Upper lobe of left lung (tissue), 6 donors: ENCODE measurements around the gene RRM1. TPM values are rescaled to one million over a fixed set of nuclear protein-coding genes. Genes with fewer than 3 reads are reported as not detected.
"Not testable (repeated sequence)": the region's sequence is repeated elsewhere in the genome, so short reads cannot be mapped to it uniquely, and the experiment has no call there.

Source experiments
- ATAC-seq, 2 donors: fragments of 200-7000 bp; cut with Tn5 transposase; one replicate each; pipeline ENCODE4 v1.9.1; 2022; ENCODE audit warnings: mild to moderate bottlenecking in 2 of 2, moderate library complexity in 2 of 2; ENCODE audit not compliant: low FRiP score in 2 of 2
- DNase-seq, 2 donors: peaks; one replicate each; pipeline ENCODE4 v3.0.0-alpha.2; 2019 to 2020
- H3K27ac ChIP-seq, 4 donors: fragments of 200-600 bp; sonication (generic); one replicate each; pipeline ENCODE4 v1.5.1; 2016 to 2019
- H3K27me3 ChIP-seq, 4 donors: fragments of 200-600 bp; sonication (generic); one replicate each; pipeline ENCODE4 v1.5.1; 2017 to 2019
- H3K36me3 ChIP-seq, 4 donors: fragments of 200-600 bp; sonication (generic); one replicate each; pipeline ENCODE4 v1.5.1; 2016 to 2019
- H3K4me1 ChIP-seq, 4 donors: fragments of 200-600 bp; sonication (generic); one replicate each; pipeline ENCODE4 v1.5.1; 2018 to 2019
- H3K4me3 ChIP-seq, 4 donors: fragments of 200-600 bp; sonication (generic); one replicate each; pipeline ENCODE4 v1.5.1; 2017 to 2019; ENCODE audit warnings: mild to moderate bottlenecking in 2 of 4, moderate library complexity in 1 of 4
- H3K9me3 ChIP-seq, 4 donors: fragments of 200-600 bp; sonication (generic); one replicate each; pipeline ENCODE4 v1.5.1; 2018 to 2019
- CTCF ChIP-seq, 6 experiments: fragments of 450-650 bp in 4 of 6; fragments of 200-600 bp in 2 of 6; sonication (generic) in 2 of 6; IDR thresholded peaks; one replicate each; pipeline ENCODE4 v1.5.1; 2016 to 2019; ENCODE audit warnings: antibody characterized with exemption in 6 of 6
- EP300 ChIP-seq, 4 donors: sonication (generic); formaldehyde crosslinking; IDR thresholded peaks; one replicate each; pipeline ENCODE4 v1.5.1; 2017; ENCODE audit warnings: antibody characterized with exemption in 4 of 4, control low read depth in 2 of 4
- POLR2A ChIP-seq, 4 donors: fragments of 450-650 bp; IDR thresholded peaks; one replicate each; pipeline ENCODE4 v1.5.1; 2016 to 2017; ENCODE audit warnings: antibody characterized with exemption in 4 of 4, mild to moderate bottlenecking in 2 of 4
- POLR2AphosphoS5 ChIP-seq, 2 donors: sonication (generic); formaldehyde crosslinking; IDR thresholded peaks; one replicate each; pipeline ENCODE4 v1.5.1; 2017; ENCODE audit warnings: antibody characterized with exemption in 2 of 2
- WGBS, 2 donors: methylation state at CpG; one replicate each; pipeline ENCODE4 v1.1.5; 2017 to 2018; 5-methylcytosine and 5-hydroxymethylcytosine counted together
- total RNA-seq, 6 donors: library from RNA; depleted of rRNA in 4 of 6; stranded (reverse); fragments of >200 nt in 4 of 6; gene quantifications; one replicate each; pipeline versions ENCODE4 v1.1.0 to v1.2.1, GENCODE V29; 2016 to 2021
- donor health status: DM: no; HTN: no; CAD: no; lungs with moderate emphysema.
- donor health status: DM: no; HTN: yes; CAD: no; lungs with severe emphysema.

Gene RRM1
- 10 to 100 TPM in 5 of 6 donors, 1 to 10 TPM in 1; 9.8 to 30.5 (median 25.4) TPM for total RNA-seq

GRCh38 chr11:4094348-4095291, at the start of gene RRM1:
Gene RRM1 (plus strand): TSS chr11:4094799. CDS start chr11:4095013, 214 bp downstream.
- DNase-seq (peak; percentile 95 to 97), ATAC-seq (peak; percentile 98 to 99)
- Histone ChIP-seq H3K27ac (peak within 1 kb of the TSS; percentile 90 to 97 (median 94)), H3K27me3 (no peaks in the 10 kb centered on the region), H3K4me3 (peak within 1 kb of the TSS; percentile 63 to 94 (median 91)), H3K36me3 (peaks cover 4 to 10% (median 6%) of the 10 kb centered on the region in 4 donors), H3K9me3 (no peaks in the 10 kb centered on the region), H3K4me1 (peaks cover 12 to 28% (median 16%) of the 10 kb centered on the region in 4 donors)
- TF ChIP-seq POLR2AphosphoS5 (IDR thresholded peaks at IDR 0.05) (peak; percentile 91 to 93), EP300 (IDR thresholded peaks at IDR 0.05) (no peak), CTCF (IDR thresholded peaks at IDR 0.05) (no peak), POLR2A (IDR thresholded peaks at IDR 0.05) (peak in 2 of 4 donors; percentile 45 to 72)
- 1% methylated on average over 39 to 71 of the region's 74 CpGs for WGBS, 2 donors

GRCh38 chr11:4044976-4045646, 49.5 kb upstream of the RRM1 start:
- no peaks in the 10 kb centered on the region for H3K27me3 ChIP-seq
- ATAC-seq (no peak), DNase-seq (no peak)
- 49 to 52% methylated on average over 4 of the region's 4 CpGs for WGBS, 2 donors
- no peak overlapping the region for H3K27ac ChIP-seq
- peaks cover 0 to 7% (median 1%) of the 10 kb centered on the region in 4 donors for H3K4me1 ChIP-seq
- TF ChIP-seq POLR2AphosphoS5 (IDR thresholded peaks at IDR 0.05) (no peak), POLR2A (IDR thresholded peaks at IDR 0.05) (no peak), EP300 (IDR thresholded peaks at IDR 0.05) (no peak)
- H3K36me3 ChIP-seq: no peaks in the 10 kb centered on the region
- no peaks in the 10 kb centered on the region for H3K9me3 ChIP-seq
- H3K4me3 ChIP-seq: no peak overlapping the region

- TF ChIP-seq CTCF (IDR thresholded peaks at IDR 0.05): no peak
- no peak for TF ChIP-seq POLR2AphosphoS5 (IDR thresholded peaks at IDR 0.05)
- no peak for TF ChIP-seq EP300 (IDR thresholded peaks at IDR 0.05)
- TF ChIP-seq POLR2A (IDR thresholded peaks at IDR 0.05): no peak
- H3K4me1 ChIP-seq: peaks cover 0 to 7% (median 1%) of the 10 kb centered on the region in 4 donors
- H3K4me3 ChIP-seq: no peak overlapping the region
- H3K9me3 ChIP-seq: no peaks in the 10 kb centered on the region
- H3K27ac ChIP-seq: no peak overlapping the region
- H3K27me3 ChIP-seq: no peaks in the 10 kb centered on the region
- H3K36me3 ChIP-seq: peaks cover 0 to 3% (median 0%) of the 10 kb centered on the region in 4 donors
- DNase-seq (no peak), ATAC-seq (no peak)
Observed at GRCh38 chr11:4048340-4048739, 46.3 kb upstream of the RRM1 start.

GRCh38 chr11:4049006-4049405, 45.6 kb upstream of the RRM1 start:
- TF ChIP-seq POLR2AphosphoS5 (IDR thresholded peaks at IDR 0.05): no peak
- no peak for TF ChIP-seq EP300 (IDR thresholded peaks at IDR 0.05)
- TF ChIP-seq POLR2A (IDR thresholded peaks at IDR 0.05): no peak
- no peak for TF ChIP-seq CTCF (IDR thresholded peaks at IDR 0.05)
- Histone ChIP-seq H3K36me3 (peaks cover 0 to 3% (median 0%) of the 10 kb centered on the region in 4 donors), H3K27ac (no peak overlapping the region), H3K9me3 (no peaks in the 10 kb centered on the region), H3K27me3 (no peaks in the 10 kb centered on the region), H3K4me1 (peaks cover 0 to 7% (median 1%) of the 10 kb centered on the region in 4 donors), H3K4me3 (no peak overlapping the region)
- ATAC-seq (peak in 1 of 2 donors; percentile 39), DNase-seq (no peak)
- whole genome bisulfite sequencing, 2 donors: 66 to 77% methylated on average over 4 of the region's 4 CpGs

GRCh38 chr11:4050138-4050537, 44.5 kb upstream of the RRM1 start:
- Histone ChIP-seq H3K9me3 (no peaks in the 10 kb centered on the region), H3K27me3 (no peaks in the 10 kb centered on the region), H3K36me3 (peaks cover 0 to 3% (median 0%) of the 10 kb centered on the region in 4 donors), H3K27ac (no peak overlapping the region), H3K4me1 (peaks cover 0 to 2% (median 0%) of the 10 kb centered on the region in 4 donors), H3K4me3 (no peak overlapping the region)
- WGBS, 2 donors: 75% methylated on average over 1 of the region's 1 CpG
- ATAC-seq (no peak), DNase-seq (no peak)
- TF ChIP-seq POLR2AphosphoS5 (IDR thresholded peaks at IDR 0.05) (no peak), EP300 (IDR thresholded peaks at IDR 0.05) (no peak), CTCF (IDR thresholded peaks at IDR 0.05) (no peak), POLR2A (IDR thresholded peaks at IDR 0.05) (no peak)

DNA sequence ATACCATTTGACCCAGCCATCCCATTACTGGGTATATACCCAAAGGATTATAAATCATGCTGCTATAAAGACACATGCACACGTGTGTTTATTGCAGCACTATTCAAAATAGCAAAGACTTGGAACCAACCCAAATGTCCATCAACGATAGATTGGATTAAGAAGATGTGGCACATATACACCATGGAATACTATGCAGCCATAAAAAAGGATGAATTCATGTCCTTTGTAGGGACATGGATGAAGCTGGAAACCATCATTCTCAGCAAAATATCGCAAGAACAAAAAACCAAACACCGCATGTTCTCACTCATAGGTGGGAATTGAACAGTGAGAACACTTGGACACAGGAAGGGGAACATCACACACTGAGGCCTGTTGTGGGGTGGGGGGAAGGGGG, 41.4 kb upstream of the RRM1 start:
- not testable (repeated sequence) for H3K4me3 ChIP-seq, DNase-seq, H3K9me3 ChIP-seq, H3K27ac ChIP-seq, H3K27me3 ChIP-seq, H3K4me1 ChIP-seq, ATAC-seq
- 71 to 90% methylated on average over 4 of the region's 4 CpGs for WGBS, 2 donors
- peaks cover 0 to 12% (median 2%) of the 10 kb centered on the region in 4 donors for H3K36me3 ChIP-seq
